ENCODE data around the gene PRDM13.
"Not testable (repeated sequence)": the region's sequence is repeated elsewhere in the genome, so short reads cannot be mapped to it uniquely, and the experiment has no call there.

PRDM13 gene

DNA sequence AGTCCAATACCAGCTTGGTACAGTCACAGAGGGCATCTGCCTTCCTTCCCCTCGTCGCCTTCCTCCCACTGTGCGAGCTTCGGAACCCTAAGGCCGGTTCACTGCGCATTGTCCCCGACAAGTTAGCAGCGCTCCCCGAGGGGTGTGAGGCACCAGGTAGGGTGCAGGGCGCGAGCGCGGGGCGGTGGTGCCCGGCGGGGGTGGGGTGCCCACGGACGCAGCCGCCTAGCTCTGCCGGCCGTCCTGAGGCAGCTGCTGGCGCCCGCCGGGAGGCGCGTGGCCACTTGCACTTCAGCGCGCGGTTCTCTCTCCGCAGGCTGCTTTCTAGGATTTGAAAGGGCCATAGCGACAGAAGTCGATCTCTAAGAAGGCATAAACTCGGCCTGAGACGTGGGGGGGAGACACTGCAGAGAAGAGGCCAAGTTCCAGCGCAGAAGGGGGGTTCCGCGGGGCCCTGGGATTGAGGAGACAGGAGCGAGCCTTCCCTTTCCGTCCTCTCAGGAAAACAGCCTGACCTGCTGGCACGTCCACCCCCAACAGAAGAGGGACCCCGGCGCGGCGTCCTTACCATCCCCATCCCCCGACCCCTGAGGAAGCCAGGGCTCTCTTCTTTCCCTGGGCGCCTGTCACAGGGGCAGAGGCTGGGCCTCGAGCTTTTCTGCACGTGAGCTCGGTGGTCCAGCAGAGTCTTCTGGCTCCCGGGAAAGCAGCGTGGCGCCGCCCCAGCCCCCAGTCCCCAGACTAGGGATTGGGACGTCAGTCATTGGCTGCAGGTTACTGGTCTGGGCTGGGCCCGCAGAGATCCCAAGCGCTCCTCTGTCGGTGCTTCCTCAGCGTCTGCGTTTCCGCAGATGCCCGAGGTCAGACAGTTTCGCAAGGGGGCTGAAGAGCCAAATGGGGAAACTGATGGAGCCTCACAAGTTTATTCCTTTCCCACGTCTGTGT, 15.6 kb upstream of the PRDM13 start:
- no peaks in the 10 kb centered on the region for H3K9me2 ChIP-seq (replicated peaks; ENCODE audit: control insufficient read depth, low read length)
- H3K27ac ChIP-seq (ENCODE audit: low read depth, low read length) = no peak overlapping the region
- 0 out of 2 replicates have a peak, but pooled peaks cover 8% of the 10 kb centered on the region for H3K4me1 ChIP-seq (ENCODE audit: control insufficient read depth, low read length)
- H3K4me2 ChIP-seq (ENCODE audit: low read length) = no peak overlapping the region
- no peaks in the 10 kb centered on the region for H3K79me2 ChIP-seq (ENCODE audit: control insufficient read depth, low read length)
- no peaks in the 10 kb centered on the region for H3F3A ChIP-seq (ENCODE audit: control insufficient read depth, insufficient read depth)
- no peak overlapping the region for H3K4me3 ChIP-seq (ENCODE audit: low read length)
- peaks cover 75% of the 10 kb centered on the region for H3K27me3 ChIP-seq (ENCODE audit: control insufficient read depth, low read length)
- no peaks in the 10 kb centered on the region for H3K36me3 ChIP-seq (ENCODE audit: control insufficient read depth, low read length)
- TF ChIP-seq, protein P1, sequence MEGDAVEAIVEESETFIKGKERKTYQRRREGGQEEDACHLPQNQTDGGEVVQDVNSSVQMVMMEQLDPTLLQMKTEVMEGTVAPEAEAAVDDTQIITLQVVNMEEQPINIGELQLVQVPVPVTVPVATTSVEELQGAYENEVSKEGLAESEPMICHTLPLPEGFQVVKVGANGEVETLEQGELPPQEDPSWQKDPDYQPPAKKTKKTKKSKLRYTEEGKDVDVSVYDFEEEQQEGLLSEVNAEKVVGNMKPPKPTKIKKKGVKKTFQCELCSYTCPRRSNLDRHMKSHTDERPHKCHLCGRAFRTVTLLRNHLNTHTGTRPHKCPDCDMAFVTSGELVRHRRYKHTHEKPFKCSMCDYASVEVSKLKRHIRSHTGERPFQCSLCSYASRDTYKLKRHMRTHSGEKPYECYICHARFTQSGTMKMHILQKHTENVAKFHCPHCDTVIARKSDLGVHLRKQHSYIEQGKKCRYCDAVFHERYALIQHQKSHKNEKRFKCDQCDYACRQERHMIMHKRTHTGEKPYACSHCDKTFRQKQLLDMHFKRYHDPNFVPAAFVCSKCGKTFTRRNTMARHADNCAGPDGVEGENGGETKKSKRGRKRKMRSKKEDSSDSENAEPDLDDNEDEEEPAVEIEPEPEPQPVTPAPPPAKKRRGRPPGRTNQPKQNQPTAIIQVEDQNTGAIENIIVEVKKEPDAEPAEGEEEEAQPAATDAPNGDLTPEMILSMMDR (IDR thresholded peaks at IDR 0.05; ENCODE audit: low read depth, low read length, poor library complexity, severe bottlenecking) = no peak
- no peak for TF ChIP-seq EZH2phosphoT487 (IDR thresholded peaks at IDR 0.05; ENCODE audit: borderline replicate concordance, low read length)
- no peaks in the 10 kb centered on the region for H3K9me3 ChIP-seq (ENCODE audit: control insufficient read depth, insufficient read depth, low read length)
- H4K20me1 ChIP-seq (ENCODE audit: control insufficient read depth, insufficient read depth, low read depth, low read length) = no peaks in the 10 kb centered on the region; the same call in 1 of the 2 replicates

- H3K27ac ChIP-seq (ENCODE audit: low read depth, low read length) = no peak overlapping the region
- no peaks in the 10 kb centered on the region for H3K9me2 ChIP-seq (replicated peaks; ENCODE audit: control insufficient read depth, low read length)
- no peaks in the 10 kb centered on the region; the same call in 1 of the 2 replicates for H4K20me1 ChIP-seq (ENCODE audit: control insufficient read depth, insufficient read depth, low read depth, low read length)
- no peaks in the 10 kb centered on the region for H3F3A ChIP-seq (ENCODE audit: control insufficient read depth, insufficient read depth)
- no peak overlapping the region for H3K4me2 ChIP-seq (ENCODE audit: low read length)
- H3K9me3 ChIP-seq (ENCODE audit: control insufficient read depth, insufficient read depth, low read length) = no peaks in the 10 kb centered on the region
- H3K4me3 ChIP-seq (ENCODE audit: low read length) = no peak overlapping the region
- peaks cover 79% of the 10 kb centered on the region for H3K27me3 ChIP-seq (ENCODE audit: control insufficient read depth, low read length)
- TF ChIP-seq, protein P1 (IDR thresholded peaks at IDR 0.05; ENCODE audit: low read depth, low read length, poor library complexity, severe bottlenecking) = no peak
- TF ChIP-seq EZH2phosphoT487 (IDR thresholded peaks at IDR 0.05; ENCODE audit: borderline replicate concordance, low read length) = no peak
- H3K79me2 ChIP-seq (ENCODE audit: control insufficient read depth, low read length) = no peaks in the 10 kb centered on the region
- no peaks in the 10 kb centered on the region for H3K36me3 ChIP-seq (ENCODE audit: control insufficient read depth, low read length)
- 0 out of 2 replicates have a peak, but pooled peaks cover 8% of the 10 kb centered on the region for H3K4me1 ChIP-seq (ENCODE audit: control insufficient read depth, low read length)
These were observed 14.8 kb upstream of the PRDM13 start for GRCh38 chr6:99591673-99592364.

- Histone ChIP-seq H3K4me1 (ENCODE audit: control insufficient read depth, low read length) (0 out of 2 replicates have a peak, but pooled peaks cover 8% of the 10 kb centered on the region), H3K36me3 (ENCODE audit: control insufficient read depth, low read length) (no peaks in the 10 kb centered on the region), H3K9me3 (ENCODE audit: control insufficient read depth, insufficient read depth, low read length) (no peaks in the 10 kb centered on the region), H3K4me3 (ENCODE audit: low read length) (no peak overlapping the region), H3K4me2 (ENCODE audit: low read length) (no peak overlapping the region), H3K9me2 (replicated peaks; ENCODE audit: control insufficient read depth, low read length) (no peaks in the 10 kb centered on the region), H3K27me3 (ENCODE audit: control insufficient read depth, low read length) (peaks cover 74% of the 10 kb centered on the region), H3K79me2 (ENCODE audit: control insufficient read depth, low read length) (no peaks in the 10 kb centered on the region), H3F3A (ENCODE audit: control insufficient read depth, insufficient read depth) (no peaks in the 10 kb centered on the region), H4K20me1 (ENCODE audit: control insufficient read depth, insufficient read depth, low read depth, low read length) (no peaks in the 10 kb centered on the region; the same call in 1 of the 2 replicates), H3K27ac (ENCODE audit: low read depth, low read length) (no peak overlapping the region)
- TF ChIP-seq, protein P1 (IDR thresholded peaks at IDR 0.05; ENCODE audit: low read depth, low read length, poor library complexity, severe bottlenecking) = no peak
- no peak for TF ChIP-seq EZH2phosphoT487 (IDR thresholded peaks at IDR 0.05; ENCODE audit: borderline replicate concordance, low read length)
These were observed 13.7 kb upstream of the PRDM13 start for GRCh38 chr6:99592900-99593299.

- not testable (repeated sequence) for H3K79me2 ChIP-seq (ENCODE audit: control insufficient read depth, low read length); H3K4me3 ChIP-seq (ENCODE audit: low read length); H3K9me2 ChIP-seq (replicated peaks; ENCODE audit: control insufficient read depth, low read length); H3K4me1 ChIP-seq (ENCODE audit: control insufficient read depth, low read length); H3F3A ChIP-seq (ENCODE audit: control insufficient read depth, insufficient read depth); H3K36me3 ChIP-seq (ENCODE audit: control insufficient read depth, low read length); H3K4me2 ChIP-seq (ENCODE audit: low read length); H4K20me1 ChIP-seq (ENCODE audit: control insufficient read depth, insufficient read depth, low read depth, low read length); H3K27ac ChIP-seq (ENCODE audit: low read depth, low read length); H3K9me3 ChIP-seq (ENCODE audit: control insufficient read depth, insufficient read depth, low read length)
- H3K27me3 ChIP-seq (ENCODE audit: control insufficient read depth, low read length) = peaks cover 65% of the 10 kb centered on the region
These were observed 11.9 kb upstream of the PRDM13 start for GRCh38 chr6:99594696-99595095.
